Gastrocnemius medialis (tissue), 4 donors: ENCODE data around the gene SUSD4.

Experiments
- POLR2A ChIP-seq, 2 donors: fragments of 450-650 bp; IDR thresholded peaks; one replicate each; pipeline ENCODE4 v1.6.1; 2017; ENCODE audit warnings: antibody characterized with exemption in 2 of 2, mild to moderate bottlenecking in 2 of 2, moderate library complexity in 2 of 2
- TF ChIP-seq, protein P1 (sequence below), 5 experiments: fragments of 450-650 bp in 3 of 5; fragments of 200-600 bp in 2 of 5; sonication (generic) in 2 of 5; IDR thresholded peaks in 4 of 5; conservative IDR thresholded peaks in 1 of 5; 1 replicate in 4 of 5; 2 replicates in 1 of 5; pipeline ENCODE4 v1.5.1; 2016 to 2019; ENCODE audit warnings: antibody characterized with exemption in 5 of 5, mild to moderate bottlenecking in 3 of 5, moderate library complexity in 3 of 5

DNA sequence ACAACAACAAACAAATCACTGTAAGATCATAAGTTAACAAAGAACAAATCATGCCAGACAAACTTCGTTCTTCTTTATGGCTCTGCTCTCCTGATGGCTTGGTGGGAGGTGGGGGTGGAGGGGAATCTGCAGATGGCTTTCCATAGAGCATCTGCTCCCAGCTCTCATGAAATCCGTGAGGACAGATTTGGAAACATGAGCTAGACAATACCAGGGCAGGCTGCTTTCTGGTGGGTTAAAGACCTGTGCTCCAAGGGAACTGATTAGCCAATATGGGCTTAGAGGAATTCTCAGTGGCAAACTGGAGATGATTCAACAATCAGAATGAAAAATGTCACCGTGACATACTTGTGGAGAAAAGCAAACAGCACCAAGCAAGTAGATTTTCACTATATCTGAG is 151.5 kb downstream of the SUSD4 start:
- TF ChIP-seq, protein P1, sequence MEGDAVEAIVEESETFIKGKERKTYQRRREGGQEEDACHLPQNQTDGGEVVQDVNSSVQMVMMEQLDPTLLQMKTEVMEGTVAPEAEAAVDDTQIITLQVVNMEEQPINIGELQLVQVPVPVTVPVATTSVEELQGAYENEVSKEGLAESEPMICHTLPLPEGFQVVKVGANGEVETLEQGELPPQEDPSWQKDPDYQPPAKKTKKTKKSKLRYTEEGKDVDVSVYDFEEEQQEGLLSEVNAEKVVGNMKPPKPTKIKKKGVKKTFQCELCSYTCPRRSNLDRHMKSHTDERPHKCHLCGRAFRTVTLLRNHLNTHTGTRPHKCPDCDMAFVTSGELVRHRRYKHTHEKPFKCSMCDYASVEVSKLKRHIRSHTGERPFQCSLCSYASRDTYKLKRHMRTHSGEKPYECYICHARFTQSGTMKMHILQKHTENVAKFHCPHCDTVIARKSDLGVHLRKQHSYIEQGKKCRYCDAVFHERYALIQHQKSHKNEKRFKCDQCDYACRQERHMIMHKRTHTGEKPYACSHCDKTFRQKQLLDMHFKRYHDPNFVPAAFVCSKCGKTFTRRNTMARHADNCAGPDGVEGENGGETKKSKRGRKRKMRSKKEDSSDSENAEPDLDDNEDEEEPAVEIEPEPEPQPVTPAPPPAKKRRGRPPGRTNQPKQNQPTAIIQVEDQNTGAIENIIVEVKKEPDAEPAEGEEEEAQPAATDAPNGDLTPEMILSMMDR (IDR thresholded peaks at IDR 0.05 in 4 of 5, conservative IDR thresholded peaks at IDR 0.05 in 1 of 5) = no peak
- no peak for TF ChIP-seq POLR2A (IDR thresholded peaks at IDR 0.05)
